Astrocyte (in vitro differentiated cells and primary cell): Measurements from ENCODE around the gene ULK1.

Source experiments
- EZH2 ChIP-seq: IDR thresholded peaks from 2 replicates; pipeline ENCODE4 v1.6.1; 2012; ENCODE audit warnings: mild to moderate bottlenecking, low read length, inconsistent platforms; ENCODE audit not compliant: insufficient read depth
- TF ChIP-seq, protein P1 (sequence below): IDR thresholded peaks from 2 replicates; pipeline ENCODE4 v1.5.1; 2011; ENCODE audit warnings: low read depth, mild to moderate bottlenecking, inconsistent platforms, low read length, moderate library complexity; ENCODE audit not compliant: insufficient read depth

DNA sequence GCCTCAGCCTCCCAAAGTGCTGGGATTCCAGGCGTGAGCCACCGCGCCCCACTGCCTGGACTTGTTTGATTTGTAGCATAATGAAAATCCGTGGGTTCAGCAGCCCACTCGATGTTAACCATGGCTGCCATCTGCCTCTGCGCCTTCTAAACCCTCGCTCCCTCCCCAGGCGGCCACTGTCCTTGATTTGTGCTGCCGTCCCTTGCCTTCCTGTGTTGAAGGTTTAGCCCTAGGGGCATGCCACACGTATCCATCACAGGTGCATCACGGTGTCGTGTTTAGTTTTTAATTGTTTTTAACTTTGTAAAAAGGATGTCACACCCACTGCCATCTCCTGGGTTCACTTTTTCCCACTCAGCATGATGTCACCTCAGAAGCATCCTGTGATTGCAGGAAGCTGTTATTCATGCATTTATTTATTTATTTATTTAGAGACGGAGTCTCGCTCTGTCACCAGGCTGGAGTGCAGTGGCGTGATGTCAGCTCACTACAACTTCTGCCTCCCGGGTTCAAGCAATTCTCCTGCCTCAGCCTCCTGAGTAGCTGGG is 24.5 kb upstream of the ULK1 start:
- TF ChIP-seq, protein P1, sequence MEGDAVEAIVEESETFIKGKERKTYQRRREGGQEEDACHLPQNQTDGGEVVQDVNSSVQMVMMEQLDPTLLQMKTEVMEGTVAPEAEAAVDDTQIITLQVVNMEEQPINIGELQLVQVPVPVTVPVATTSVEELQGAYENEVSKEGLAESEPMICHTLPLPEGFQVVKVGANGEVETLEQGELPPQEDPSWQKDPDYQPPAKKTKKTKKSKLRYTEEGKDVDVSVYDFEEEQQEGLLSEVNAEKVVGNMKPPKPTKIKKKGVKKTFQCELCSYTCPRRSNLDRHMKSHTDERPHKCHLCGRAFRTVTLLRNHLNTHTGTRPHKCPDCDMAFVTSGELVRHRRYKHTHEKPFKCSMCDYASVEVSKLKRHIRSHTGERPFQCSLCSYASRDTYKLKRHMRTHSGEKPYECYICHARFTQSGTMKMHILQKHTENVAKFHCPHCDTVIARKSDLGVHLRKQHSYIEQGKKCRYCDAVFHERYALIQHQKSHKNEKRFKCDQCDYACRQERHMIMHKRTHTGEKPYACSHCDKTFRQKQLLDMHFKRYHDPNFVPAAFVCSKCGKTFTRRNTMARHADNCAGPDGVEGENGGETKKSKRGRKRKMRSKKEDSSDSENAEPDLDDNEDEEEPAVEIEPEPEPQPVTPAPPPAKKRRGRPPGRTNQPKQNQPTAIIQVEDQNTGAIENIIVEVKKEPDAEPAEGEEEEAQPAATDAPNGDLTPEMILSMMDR = no peak
- TF ChIP-seq EZH2 = no peak
